HG03280 (cell line): Measurements from ENCODE around the gene CDH13.

Source experiments
- ATAC-seq: cut with Tn5 transposase; IDR thresholded peaks from one replicate; pipeline ENCODE4 v1.9.1; 2021; ENCODE audit warnings: mild to moderate bottlenecking, moderate library complexity; ENCODE audit not compliant: unreplicated experiment

The CDH13 gene

GRCh38 chr16:83516931-83517330 lies 890.2 kb downstream of the CDH13 start:
- ATAC-seq, result no peak

GRCh38 chr16:83517398-83517797 lies 890.6 kb downstream of the CDH13 start:
- no peak for ATAC-seq

- ATAC-seq, result no peak
Observed at GRCh38 chr16:83520596-83520995, 893.8 kb downstream of the CDH13 start.

- no peak for ATAC-seq
Observed at GRCh38 chr16:83530293-83530692, 903.5 kb downstream of the CDH13 start.

- no peak for ATAC-seq
Observed at GRCh38 chr16:83532634-83533033, 905.9 kb downstream of the CDH13 start.

- ATAC-seq, result no peak
Observed at GRCh38 chr16:83533193-83533592, 906.4 kb downstream of the CDH13 start.

- no peak for ATAC-seq
Observed at GRCh38 chr16:83538707-83539106, 911.9 kb downstream of the CDH13 start.

GRCh38 chr16:83539736-83540490 lies 913.1 kb downstream of the CDH13 start:
- no peak for ATAC-seq

- no peak for ATAC-seq
Observed at GRCh38 chr16:83541231-83541630, 914.5 kb downstream of the CDH13 start.

GRCh38 chr16:83542491-83542890 lies 915.7 kb downstream of the CDH13 start:
- no peak for ATAC-seq

- ATAC-seq, result no peak
Observed at GRCh38 chr16:83549316-83550182, 922.8 kb downstream of the CDH13 start.

GRCh38 chr16:83550183-83550569 lies 923.4 kb downstream of the CDH13 start:
- ATAC-seq, result no peak

- no peak for ATAC-seq
Observed at GRCh38 chr16:83552228-83552627, 925.5 kb downstream of the CDH13 start.

GRCh38 chr16:83552930-83553329 lies 926.2 kb downstream of the CDH13 start:
- no peak for ATAC-seq

GRCh38 chr16:83554096-83554495 lies 927.3 kb downstream of the CDH13 start:
- ATAC-seq, result no peak

- no peak for ATAC-seq
Observed at GRCh38 chr16:83554540-83554939, 927.8 kb downstream of the CDH13 start.

GRCh38 chr16:83561876-83562275 lies 935.1 kb downstream of the CDH13 start:
- ATAC-seq, result no peak

- no peak for ATAC-seq
Observed at GRCh38 chr16:83568345-83568744, 941.6 kb downstream of the CDH13 start.

- ATAC-seq, result no peak
Observed at GRCh38 chr16:83574388-83574787, 947.6 kb downstream of the CDH13 start.

- ATAC-seq, result no peak
Observed at GRCh38 chr16:83577078-83577745, 950.4 kb downstream of the CDH13 start.

GRCh38 chr16:83578171-83578570 lies 951.4 kb downstream of the CDH13 start:
- ATAC-seq, result no peak

GRCh38 chr16:83579027-83579426 lies 952.3 kb downstream of the CDH13 start:
- no peak for ATAC-seq
